ENCODE data around the gene NATD1. TPM values are rescaled to one million over a fixed set of nuclear protein-coding genes. Genes with fewer than 3 reads are reported as not detected.

NATD1 gene
- total RNA-seq, 1 experiment from 2014 or later = 7.3 TPM

DNA sequence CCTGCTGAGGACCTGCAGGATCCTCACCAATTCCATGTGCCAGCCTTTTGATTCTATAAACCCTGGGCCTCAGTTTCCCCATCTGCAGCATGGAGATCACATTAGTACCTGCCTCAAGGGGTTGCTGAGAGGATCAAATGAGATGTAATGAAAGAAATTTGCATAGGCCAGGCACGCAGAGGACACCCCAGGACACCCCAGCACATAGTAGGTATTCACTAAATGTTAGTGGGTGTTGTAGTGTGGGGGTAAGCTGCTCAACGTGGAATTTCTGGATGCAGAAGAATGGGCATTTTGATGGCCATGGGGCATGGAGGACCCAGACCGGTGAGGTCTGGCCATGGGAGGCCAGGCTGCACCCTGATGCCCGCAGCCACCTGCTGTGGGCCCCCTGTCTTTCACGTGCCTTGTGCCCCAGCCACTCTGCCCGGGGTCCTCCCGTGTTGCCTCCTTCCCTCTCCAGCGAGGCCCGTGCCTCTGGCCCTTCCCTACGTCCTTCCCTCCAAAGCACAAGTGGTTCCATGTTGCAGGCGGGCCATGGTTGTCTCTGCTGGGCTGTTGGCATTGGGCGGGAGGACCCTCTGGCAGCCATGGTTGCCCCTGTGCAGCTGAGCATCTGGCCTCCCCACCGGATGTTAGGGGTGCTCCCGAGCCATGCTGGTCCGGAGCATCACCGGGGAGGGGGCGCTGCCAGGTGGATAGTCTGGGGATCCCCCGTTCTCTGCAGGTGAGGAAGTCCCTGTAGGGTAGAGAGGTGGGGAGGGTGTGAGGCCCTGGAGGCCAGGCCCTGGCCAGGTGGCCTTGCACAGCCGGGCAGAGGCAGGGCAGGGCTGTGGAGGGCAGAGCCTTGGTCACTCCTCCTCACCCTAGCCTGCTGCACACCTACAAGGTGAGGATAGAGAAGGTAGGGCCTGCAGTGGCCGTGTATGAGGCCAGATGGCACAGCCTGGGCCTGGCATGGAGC, 39.9 kb upstream of the NATD1 start:
- H3K27ac Mint-ChIP-seq = no peak overlapping the region
- H2AK5ac ChIP-seq (ENCODE audit: insufficient read length, low read length) = no peak overlapping the region
- H4K20me1 ChIP-seq (ENCODE audit: control insufficient read depth, insufficient read depth, insufficient read length) = no peaks in the 10 kb centered on the region
- H2BK12ac ChIP-seq (ENCODE audit: insufficient read length, low read depth, low read length) = no peak overlapping the region
- no peak overlapping the region for H3K27ac ChIP-seq (ENCODE audit: insufficient read length, low read depth, low read length)
- no peaks in the 10 kb centered on the region for H3K4me1 Mint-ChIP-seq
- H3K4ac ChIP-seq (ENCODE audit: low read depth, low read length) = no peak overlapping the region
- H3K27me3 Mint-ChIP-seq (ENCODE audit: low read depth) = peaks cover 6% of the 10 kb centered on the region
- no peaks in the 10 kb centered on the region for H3K4me1 ChIP-seq (ENCODE audit: insufficient read depth, low read length)
- no peak overlapping the region for H3K56ac ChIP-seq (ENCODE audit: insufficient read length, low read depth, low read length)
- H3K9me3 ChIP-seq (ENCODE audit: control insufficient read depth, low read depth, low read length) = peaks cover 40% of the 10 kb centered on the region
- no peak overlapping the region for H4K8ac ChIP-seq (replicated peaks; ENCODE audit: insufficient read length, low read depth, low read length)
- H3K36me3 Mint-ChIP-seq (ENCODE audit: insufficient read depth in 1 of 3, low read depth in 3 of 3) = peaks cover 0 to 15% (median 11%) of the 10 kb centered on the region in 3 experiments; a peak in 5 of 7 replicates
- H4K5ac ChIP-seq (ENCODE audit: insufficient read length, low read depth, low read length) = no peak overlapping the region
- H3K23ac ChIP-seq (ENCODE audit: insufficient read length, low read depth, low read length) = no peak overlapping the region
- H3K14ac ChIP-seq (ENCODE audit: insufficient read depth, low read length) = no peak overlapping the region
- no CpG with 5 or more reads among the region's 20 CpGs for WGBS (ENCODE audit: extremely low coverage, insufficient read length, low lambda C conversion rate)
- H3K79me2 ChIP-seq (ENCODE audit: insufficient read depth, low read length) = 0 out of 2 replicates have a peak, but pooled peaks cover 2% of the 10 kb centered on the region
- H3T11ph ChIP-seq (ENCODE audit: low read length) = no peak overlapping the region
- no peaks in the 10 kb centered on the region for H3K79me1 ChIP-seq (ENCODE audit: insufficient read depth, low read depth, low read length, poor library complexity, severe bottlenecking)
- no peak overlapping the region for H3K4me2 ChIP-seq (ENCODE audit: insufficient read depth, insufficient read length, low read length)
- no peak overlapping the region for H2BK20ac ChIP-seq (ENCODE audit: low read depth, low read length, poor library complexity, severe bottlenecking)
- no peaks in the 10 kb centered on the region for H3K27me3 ChIP-seq (ENCODE audit: insufficient read depth, low read length)
- no peak overlapping the region; a peak in 1 of 5 replicates for H3K4me3 Mint-ChIP-seq
- H2BK15ac ChIP-seq (ENCODE audit: low read depth, low read length) = no peak overlapping the region
- H4K91ac ChIP-seq (ENCODE audit: insufficient read length, low read depth, low read length) = no peak overlapping the region
- H3K18ac ChIP-seq (ENCODE audit: insufficient read length, low read depth, low read length) = no peak overlapping the region
- DNase-seq = no peak
- H2AFZ ChIP-seq (ENCODE audit: low read length) = no peak overlapping the region
- no peak overlapping the region for H2BK5ac ChIP-seq (ENCODE audit: insufficient read length, low read length)
- H3K9ac ChIP-seq (ENCODE audit: extremely low read depth, insufficient read length, low read length) = no peak overlapping the region
- H2BK120ac ChIP-seq (ENCODE audit: low read depth, low read length, poor library complexity, severe bottlenecking) = no peak overlapping the region
- H3K9me3 Mint-ChIP-seq = peaks cover 55 to 66% of the 10 kb centered on the region in 2 experiments
- TF ChIP-seq, protein P1, sequence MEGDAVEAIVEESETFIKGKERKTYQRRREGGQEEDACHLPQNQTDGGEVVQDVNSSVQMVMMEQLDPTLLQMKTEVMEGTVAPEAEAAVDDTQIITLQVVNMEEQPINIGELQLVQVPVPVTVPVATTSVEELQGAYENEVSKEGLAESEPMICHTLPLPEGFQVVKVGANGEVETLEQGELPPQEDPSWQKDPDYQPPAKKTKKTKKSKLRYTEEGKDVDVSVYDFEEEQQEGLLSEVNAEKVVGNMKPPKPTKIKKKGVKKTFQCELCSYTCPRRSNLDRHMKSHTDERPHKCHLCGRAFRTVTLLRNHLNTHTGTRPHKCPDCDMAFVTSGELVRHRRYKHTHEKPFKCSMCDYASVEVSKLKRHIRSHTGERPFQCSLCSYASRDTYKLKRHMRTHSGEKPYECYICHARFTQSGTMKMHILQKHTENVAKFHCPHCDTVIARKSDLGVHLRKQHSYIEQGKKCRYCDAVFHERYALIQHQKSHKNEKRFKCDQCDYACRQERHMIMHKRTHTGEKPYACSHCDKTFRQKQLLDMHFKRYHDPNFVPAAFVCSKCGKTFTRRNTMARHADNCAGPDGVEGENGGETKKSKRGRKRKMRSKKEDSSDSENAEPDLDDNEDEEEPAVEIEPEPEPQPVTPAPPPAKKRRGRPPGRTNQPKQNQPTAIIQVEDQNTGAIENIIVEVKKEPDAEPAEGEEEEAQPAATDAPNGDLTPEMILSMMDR (conservative IDR thresholded peaks at IDR 0.05) = no peak
- no peaks in the 10 kb centered on the region for H3K23me2 ChIP-seq (ENCODE audit: insufficient read length, low read depth, low read length, poor library complexity, severe bottlenecking)
